H1 (cell line): ENCODE results near the gene ETS1. TPM values are rescaled to one million over a fixed set of nuclear protein-coding genes. Genes with fewer than 3 reads are reported as not detected.

Experiments used
- CTCF ChIA-PET: fragments of 300-600 bp; sonication (Branson Sonifier 250); formaldehyde crosslinking; loops from one replicate; lab custom pipeline; 2021; ENCODE audit not compliant: partially characterized antibody; lab: Charles Lee
- POLR2A ChIA-PET: fragments of 300-600 bp; sonication (Branson Sonifier 250); formaldehyde crosslinking; loops from one replicate; lab custom pipeline; 2021; ENCODE audit warnings: inconsistent platforms; ENCODE audit not compliant: partially characterized antibody; lab: Charles Lee
- DNase-seq, 2 experiments: peaks; one replicate each; pipeline versions ENCODE4 v3.0.0 to v3.0.0-alpha.2; 2010 to 2022; ENCODE audit warnings: low spot score in 2 of 2, low read depth in 1 of 2, mixed read lengths in 1 of 2
- FAIRE-seq: peaks from 2 replicates; lab custom pipeline; 2011; peaks lifted over from hg19 to GRCh38; lab: Jason Lieb, UNC
- H2AFZ ChIP-seq: 2 replicates; pipeline ENCODE4 v1.8.1; 2012; ENCODE audit warnings: low read length, inconsistent platforms
- H2AK5ac ChIP-seq: 2 replicates; pipeline ENCODE4 v1.6.1; 2013; ENCODE audit warnings: low read depth, low read length
- H2BK120ac ChIP-seq: replicated peaks from 2 replicates; pipeline ENCODE3; 2013; ENCODE audit warnings: low read depth, low read length, inconsistent platforms
- H2BK12ac ChIP-seq: 2 replicates; pipeline ENCODE4 v1.6.1; 2013; ENCODE audit warnings: low read depth, low read length
- H2BK15ac ChIP-seq: 2 replicates; pipeline ENCODE4 v1.6.1; 2013; ENCODE audit warnings: low read length
- H2BK20ac ChIP-seq: 2 replicates; pipeline ENCODE4 v1.6.1; 2013; ENCODE audit warnings: low read length
- H2BK5ac ChIP-seq: 2 replicates; pipeline ENCODE4 v1.6.1; 2013; ENCODE audit warnings: low read depth, low read length
- H3K14ac ChIP-seq: 2 replicates; pipeline ENCODE4 v1.6.1; 2013; ENCODE audit warnings: inconsistent platforms; ENCODE audit not compliant: insufficient read length
- H3K18ac ChIP-seq: 2 replicates; pipeline ENCODE4 v1.6.1; 2013; ENCODE audit warnings: low read length; ENCODE audit errors: extremely low read depth
- H3K23ac ChIP-seq: 2 replicates; pipeline ENCODE4 v1.6.1; 2013; ENCODE audit warnings: inconsistent platforms; ENCODE audit not compliant: insufficient read length
- H3K23me2 ChIP-seq: 2 replicates; pipeline ENCODE4 v1.6.1; 2013; ENCODE audit warnings: low read depth, low read length
- H3K27ac ChIP-seq: 2 replicates; pipeline ENCODE4 v1.6.1; 2011; ENCODE audit warnings: low read depth, low read length, inconsistent platforms
- H3K27me3 ChIP-seq, 4 experiments: replicated peaks in 1 of 4; 1 replicate in 1 of 4; 2 replicates in 3 of 4; pipeline versions ENCODE4 v1.6.1 to v1.8.1; 2011 to 2013; ENCODE audit warnings: low read length in 3 of 4, mild to moderate bottlenecking in 3 of 4, inconsistent platforms in 2 of 4, mixed read lengths in 2 of 4, moderate library complexity in 1 of 4; ENCODE audit not compliant: control insufficient read depth in 3 of 4, insufficient read depth in 3 of 4; ENCODE audit errors: extremely low read depth in 1 of 4
- H3K36me3 ChIP-seq, 4 experiments: 2 replicates each; pipeline versions ENCODE4 v1.6.1 to v1.8.1; 2011 to 2013; ENCODE audit warnings: mild to moderate bottlenecking in 4 of 4, low read length in 3 of 4, moderate library complexity in 2 of 4, control low read depth in 1 of 4, inconsistent platforms in 1 of 4; ENCODE audit not compliant: insufficient read depth in 4 of 4, control insufficient read depth in 2 of 4
- H3K4ac ChIP-seq: replicated peaks from 2 replicates; pipeline ENCODE3; 2013; ENCODE audit warnings: low read length, low read depth, mixed read lengths, inconsistent platforms; ENCODE audit not compliant: insufficient read length
- H3K4me1 ChIP-seq, 4 experiments: replicated peaks in 1 of 4; 1 replicate in 1 of 4; 2 replicates in 3 of 4; pipeline versions ENCODE4 v1.6.1 to v1.8.1; 2011 to 2013; ENCODE audit warnings: low read length in 3 of 4, inconsistent platforms in 2 of 4, mixed read lengths in 1 of 4; ENCODE audit not compliant: insufficient read depth in 4 of 4, control insufficient read depth in 3 of 4
- H3K4me2 ChIP-seq, 2 experiments: 2 replicates each; pipeline versions ENCODE4 v1.6.1 to v1.8.1; 2011 to 2013; ENCODE audit warnings: low read depth in 2 of 2, low read length in 2 of 2, control low read depth in 1 of 2, inconsistent platforms in 1 of 2, mild to moderate bottlenecking in 1 of 2; ENCODE audit not compliant: insufficient read depth in 1 of 2
- H3K4me3 ChIP-seq, 4 experiments: fragments of 200-600, 300-600 bp in 1 of 4; sonication (generic), shearing (Covaris generic), sonication (Bioruptor Twin) in 1 of 4; 2 replicates each; pipeline versions ENCODE4 v1.5.1 to v1.8.1; 2011 to 2016; ENCODE audit warnings: low read length in 4 of 4, low read depth in 3 of 4, control low read depth in 2 of 4, inconsistent platforms in 2 of 4, mild to moderate bottlenecking in 2 of 4, mixed read lengths in 1 of 4, moderate library complexity in 1 of 4; ENCODE audit not compliant: insufficient read depth in 2 of 4; ENCODE audit errors: extremely low read depth in 1 of 4
- H3K56ac ChIP-seq: replicated peaks from 2 replicates; pipeline ENCODE3; 2013; ENCODE audit warnings: low read depth, mild to moderate bottlenecking, mixed read lengths, low read length, inconsistent platforms; ENCODE audit not compliant: insufficient read length
- H3K79me1 ChIP-seq: 2 replicates; pipeline ENCODE4 v1.6.1; 2013; ENCODE audit warnings: low read depth, low read length, control low read depth
- H3K79me2 ChIP-seq, 2 experiments: 2 replicates each; pipeline versions ENCODE4 v1.6.1 to v1.8.1; 2012 to 2013; ENCODE audit warnings: low read length in 2 of 2, mild to moderate bottlenecking in 2 of 2, inconsistent platforms in 1 of 2; ENCODE audit not compliant: insufficient read depth in 2 of 2, control insufficient read depth in 1 of 2
- H3K9ac ChIP-seq, 4 experiments: replicated peaks in 1 of 4; 1 replicate in 1 of 4; 2 replicates in 3 of 4; pipeline versions ENCODE4 v1.6.1 to v1.8.1; 2011 to 2013; ENCODE audit warnings: low read depth in 3 of 4, low read length in 3 of 4, control low read depth in 2 of 4, mild to moderate bottlenecking in 2 of 4, moderate library complexity in 2 of 4, inconsistent platforms in 1 of 4; ENCODE audit errors: extremely low read depth in 1 of 4
- H3K9me3 ChIP-seq, 2 experiments: 2 replicates each; pipeline versions ENCODE4 v1.6.1 to v1.8.1; 2012 to 2013; ENCODE audit warnings: mild to moderate bottlenecking in 2 of 2, moderate library complexity in 2 of 2, control low read depth in 1 of 2, inconsistent platforms in 1 of 2, low read depth in 1 of 2, low read length in 1 of 2, mixed read lengths in 1 of 2; ENCODE audit not compliant: insufficient read depth in 2 of 2
- H4K20me1 ChIP-seq, 2 experiments: replicated peaks in 1 of 2; 2 replicates each; pipeline versions ENCODE3 to v1.8.1; 2011 to 2013; ENCODE audit warnings: inconsistent platforms in 2 of 2, low read length in 2 of 2, mild to moderate bottlenecking in 1 of 2; ENCODE audit not compliant: insufficient read depth in 2 of 2, control insufficient read depth in 1 of 2
- H4K5ac ChIP-seq: 2 replicates; pipeline ENCODE4 v1.6.1; 2013; ENCODE audit warnings: low read length, low read depth, mixed read lengths, inconsistent platforms; ENCODE audit not compliant: insufficient read length
- H4K8ac ChIP-seq: 2 replicates; pipeline ENCODE4 v1.8.0; 2013; ENCODE audit warnings: mild to moderate bottlenecking, moderate library complexity, low read length, inconsistent platforms; ENCODE audit not compliant: insufficient read depth; ENCODE audit errors: extremely low read depth
- H4K91ac ChIP-seq: replicated peaks from 2 replicates; pipeline ENCODE3; 2013; ENCODE audit warnings: low read length, mixed read lengths, inconsistent platforms; ENCODE audit not compliant: insufficient read length
- BACH1 ChIP-seq: IDR thresholded peaks from 2 replicates; pipeline ENCODE4 v1.6.1; 2012; ENCODE audit warnings: low read length, improper control_type of control experiment
- CTBP2 ChIP-seq: IDR thresholded peaks from 2 replicates; pipeline ENCODE4 v1.7.0; 2011; ENCODE audit warnings: borderline replicate concordance, mild to moderate bottlenecking, moderate library complexity, mixed read lengths, low read length; ENCODE audit not compliant: insufficient read depth, insufficient read length
- FOSL1 ChIP-seq: IDR thresholded peaks from 2 replicates; pipeline ENCODE4 v1.6.1; 2011; ENCODE audit warnings: mild to moderate bottlenecking, low read depth, low read length, moderate library complexity; ENCODE audit not compliant: insufficient read depth
- HDAC2 ChIP-seq, 2 experiments: fragments of 300-600 bp in 1 of 2; sonication (generic) in 1 of 2; IDR thresholded peaks; 2 replicates each; pipeline ENCODE4 v1.6.1; 2011 to 2012; ENCODE audit warnings: low read depth in 2 of 2, low read length in 2 of 2, mild to moderate bottlenecking in 2 of 2, moderate library complexity in 2 of 2, borderline replicate concordance in 1 of 2, inconsistent platforms in 1 of 2
- JUN ChIP-seq: IDR thresholded peaks from 2 replicates; pipeline ENCODE4 v1.6.1; 2011; ENCODE audit warnings: low read depth, mild to moderate bottlenecking, improper control_type of control experiment, low read length
- KDM5A ChIP-seq: fragments of 200-600 bp; IDR thresholded peaks from 2 replicates; pipeline ENCODE4 v1.7.1; 2012; ENCODE audit warnings: mild to moderate bottlenecking, low read length, inconsistent platforms, mixed read lengths
- POLR2A ChIP-seq, 2 experiments: IDR thresholded peaks; 1 replicate in 1 of 2; 2 replicates in 1 of 2; pipeline ENCODE4 v1.6.1; 2011; ENCODE audit warnings: low read depth in 2 of 2, low read length in 2 of 2, mild to moderate bottlenecking in 2 of 2; ENCODE audit errors: control extremely low read depth in 1 of 2
- RXRA ChIP-seq: IDR thresholded peaks from 2 replicates; pipeline ENCODE4 v1.6.1; 2011; ENCODE audit warnings: low read depth, mild to moderate bottlenecking, low read length, moderate library complexity; ENCODE audit not compliant: insufficient read depth
- SP1 ChIP-seq: IDR thresholded peaks from 2 replicates; pipeline ENCODE4 v1.6.1; 2011; ENCODE audit warnings: low read depth, low read length
- SP4 ChIP-seq: IDR thresholded peaks from 2 replicates; pipeline ENCODE4 v1.6.1; 2012; ENCODE audit warnings: low read length, inconsistent platforms
- WGBS, 2 experiments: shearing (Covaris generic) in 1 of 2; methylation state at CpG; one replicate each; pipeline versions ENCODE4 v1.1.6 to v1.1.7; 2013 to 2015; ENCODE audit warnings: low lambda C conversion rate in 2 of 2, mixed read lengths in 2 of 2, inconsistent platforms in 1 of 2, low coverage in 1 of 2, missing lambda C conversion rate in 1 of 2; ENCODE audit not compliant: insufficient replicate concordance in 2 of 2, insufficient coverage in 1 of 2, insufficient read length in 1 of 2; ENCODE audit errors: extremely low coverage in 1 of 2, missing lambda C conversion rate in 1 of 2; 5-methylcytosine and 5-hydroxymethylcytosine counted together
- polyA plus RNA-seq, 7 experiments: library from polyadenylated mRNA; depleted of rRNA in 3 of 7; stranded (reverse) in 5 of 7; unstranded in 2 of 7; fragments of >200 nt in 5 of 7; fragments of 200-250 nt in 2 of 7; gene quantifications; 1 replicate in 5 of 7; 2 replicates in 1 of 7; 4 replicates in 1 of 7; pipeline versions ENCODE4 v1.2.1 to v1.2.3, GENCODE V29; 2011 to 2013; ENCODE audit warnings: missing spikeins in 2 of 7, mixed read lengths in 2 of 7
- total RNA-seq: library from RNA; stranded (reverse); fragmentation: NEBNext Ultra II Directional; extraction: Animal tissue kit (Norgen Biotek cat#: 25700); gene quantifications from 2 replicates; pipeline ENCODE4 v1.2.1, GENCODE V29; 2021
- TF ChIP-seq, protein P1 (sequence below): IDR thresholded peaks from 2 replicates; pipeline ENCODE4 v1.6.1; 2011; ENCODE audit warnings: low read length, improper control_type of control experiment
- TF ChIP-seq, protein P2 (sequence below): IDR thresholded peaks from 2 replicates; pipeline ENCODE4 v1.6.1; 2012; ENCODE audit warnings: inconsistent platforms

ETS1 gene
- total and polyA plus RNA-seq, 2 of the 8 experiments (the other 6 are each of a cell fraction or from before 2014, with no cell fraction given): 10.0 to 35.3 TPM

DNA sequence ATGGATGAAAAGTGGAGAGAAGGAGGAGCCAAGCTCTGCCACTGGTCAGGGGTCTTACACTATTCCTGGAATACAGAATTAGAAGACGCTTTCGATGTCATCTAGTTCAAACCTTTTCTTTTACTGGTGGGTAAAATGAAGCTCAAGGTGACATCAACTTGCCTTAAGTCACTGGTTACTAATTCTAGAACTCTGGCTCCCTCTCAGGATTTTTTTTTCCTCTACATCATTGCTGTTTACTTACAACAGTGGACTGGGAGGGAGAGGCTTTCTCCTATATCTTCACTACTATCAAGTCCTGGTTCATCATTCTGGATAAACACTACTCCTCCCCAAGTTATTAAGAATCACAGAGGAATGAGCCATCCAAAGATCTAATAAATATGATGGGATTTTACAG is 82.9 kb downstream of the ETS1 start:
- H3K4me2 ChIP-seq: no peak overlapping the region
- H3K27ac ChIP-seq: no peak overlapping the region
- DNase-seq: no peak
- H3K56ac ChIP-seq: no peak overlapping the region
- H3K23me2 ChIP-seq: no peaks in the 10 kb centered on the region
- H4K91ac ChIP-seq: no peak overlapping the region
- no peak overlapping the region for H3K14ac ChIP-seq
- H3K79me1 ChIP-seq: no peaks in the 10 kb centered on the region
- POLR2A ChIA-PET: interaction anchor here (0.6 to 0.8 kb wide), 2 partner anchors 56 to 220 kb away, joined by 3 to 4 read pairs; no protein-coding TSS in a partner anchor
- no peak overlapping the region for H4K5ac ChIP-seq
- whole genome bisulfite sequencing, 2 experiments: 89% methylated on average over 2 of the region's 2 CpGs; no CpG with 5 or more reads in 1 of the 2 experiments
- H3K23ac ChIP-seq: no peak overlapping the region
- H3K27me3 ChIP-seq: no peaks in the 10 kb centered on the region
- no peak overlapping the region for H2AFZ ChIP-seq
- no peak overlapping the region for H2BK120ac ChIP-seq
- H3K4ac ChIP-seq: no peak overlapping the region
- no peaks in the 10 kb centered on the region for H3K9me3 ChIP-seq
- peaks cover 0 to 5% (median 2%) of the 10 kb centered on the region in 4 experiments; a peak in 4 of 7 replicates for H3K4me1 ChIP-seq
- H2BK5ac ChIP-seq: no peak overlapping the region
- H3K36me3 ChIP-seq: no peaks in the 10 kb centered on the region
- H3K79me2 ChIP-seq: no peaks in the 10 kb centered on the region; a peak in 1 of 4 replicates
- no peak overlapping the region for H3K4me3 ChIP-seq
- H2BK12ac ChIP-seq: no peak overlapping the region
- H4K8ac ChIP-seq: no peak overlapping the region
- no peak overlapping the region for H3K9ac ChIP-seq
- no peaks in the 10 kb centered on the region for H4K20me1 ChIP-seq
- no peak overlapping the region for H2BK20ac ChIP-seq
- H2BK15ac ChIP-seq: no peak overlapping the region
- H3K18ac ChIP-seq: no peak overlapping the region
- no peak overlapping the region for H2AK5ac ChIP-seq
- CTCF ChIA-PET: interaction anchor here (0.6 to 1.5 kb wide), 6 partner anchors 12 to 655 kb away, joined by 3 to 6 read pairs (median 4); no protein-coding TSS in a partner anchor
- no peak for FAIRE-seq
- TF ChIP-seq SP1 (no peak), KDM5A (no peak), RXRA (no peak), POLR2A (IDR thresholded peaks at IDR 0.05; ENCODE audit: control extremely low read depth in 1 of 2, low read depth in 2 of 2, low read length in 2 of 2) (no peak), FOSL1 (no peak), JUN (no peak), SP4 (no peak), BACH1 (no peak), CTBP2 (no peak), HDAC2 (IDR thresholded peaks at IDR 0.05; ENCODE audit: borderline replicate concordance in 1 of 2, low read depth in 2 of 2, low read length in 2 of 2) (no peak)
- TF ChIP-seq, protein P1, sequence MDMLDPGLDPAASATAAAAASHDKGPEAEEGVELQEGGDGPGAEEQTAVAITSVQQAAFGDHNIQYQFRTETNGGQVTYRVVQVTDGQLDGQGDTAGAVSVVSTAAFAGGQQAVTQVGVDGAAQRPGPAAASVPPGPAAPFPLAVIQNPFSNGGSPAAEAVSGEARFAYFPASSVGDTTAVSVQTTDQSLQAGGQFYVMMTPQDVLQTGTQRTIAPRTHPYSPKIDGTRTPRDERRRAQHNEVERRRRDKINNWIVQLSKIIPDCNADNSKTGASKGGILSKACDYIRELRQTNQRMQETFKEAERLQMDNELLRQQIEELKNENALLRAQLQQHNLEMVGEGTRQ: no peak
- TF ChIP-seq, protein P2, sequence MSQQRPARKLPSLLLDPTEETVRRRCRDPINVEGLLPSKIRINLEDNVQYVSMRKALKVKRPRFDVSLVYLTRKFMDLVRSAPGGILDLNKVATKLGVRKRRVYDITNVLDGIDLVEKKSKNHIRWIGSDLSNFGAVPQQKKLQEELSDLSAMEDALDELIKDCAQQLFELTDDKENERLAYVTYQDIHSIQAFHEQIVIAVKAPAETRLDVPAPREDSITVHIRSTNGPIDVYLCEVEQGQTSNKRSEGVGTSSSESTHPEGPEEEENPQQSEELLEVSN: no peak
